DND-41 (cell line): Measurements from ENCODE around the gene CCN5.

Source experiments
- ATAC-seq: fragments of 200-7000 bp; cut with Tn5 transposase; 3 replicates; pipeline ENCODE4 v1.9.1; 2021; ENCODE audit warnings: low read depth; ENCODE audit not compliant: insufficient read depth
- DNase-seq: peaks from one replicate; pipeline ENCODE4 v3.0.0-alpha.2; 2020
- H2AFZ ChIP-seq: 2 replicates; pipeline ENCODE4 v1.6.0; 2012; ENCODE audit warnings: low read depth, low read length
- H3K27ac ChIP-seq: 2 replicates; pipeline ENCODE4 v1.5.1; 2012; ENCODE audit warnings: low read length, inconsistent platforms
- H3K27me3 ChIP-seq: fragments of 200-600 bp; sonication (generic); 2 replicates; pipeline ENCODE4 v1.6.0; 2012; ENCODE audit warnings: low read length, mild to moderate bottlenecking, inconsistent platforms; ENCODE audit not compliant: insufficient read depth, poor library complexity
- H3K36me3 ChIP-seq: 2 replicates; pipeline ENCODE4 v1.5.1; 2012; ENCODE audit warnings: low read length, inconsistent platforms; ENCODE audit not compliant: insufficient read depth
- H3K4me1 ChIP-seq: 2 replicates; pipeline ENCODE4 v1.5.1; 2012; ENCODE audit warnings: mild to moderate bottlenecking, low read length; ENCODE audit not compliant: insufficient read depth
- H3K4me2 ChIP-seq: 2 replicates; pipeline ENCODE4 v1.6.0; 2012; ENCODE audit warnings: mild to moderate bottlenecking, moderate library complexity, low read length, inconsistent platforms; ENCODE audit not compliant: insufficient read depth
- H3K4me3 ChIP-seq, 2 experiments: fragments of 200-600 bp in 1 of 2; shearing (Covaris generic) in 1 of 2; 2 replicates each; pipeline ENCODE4 v1.5.1; 2012 to 2016; ENCODE audit warnings: inconsistent platforms in 2 of 2, low read length in 2 of 2, mild to moderate bottlenecking in 2 of 2, low read depth in 1 of 2, moderate library complexity in 1 of 2
- H3K79me2 ChIP-seq: 2 replicates; pipeline ENCODE4 v1.6.0; 2012; ENCODE audit warnings: low read length, inconsistent platforms; ENCODE audit not compliant: insufficient read depth
- H3K9ac ChIP-seq: 2 replicates; pipeline ENCODE4 v1.6.0; 2012; ENCODE audit warnings: low read depth, mild to moderate bottlenecking, inconsistent platforms, low read length, moderate library complexity
- H3K9me3 ChIP-seq: 2 replicates; pipeline ENCODE4 v1.5.1; 2012; ENCODE audit warnings: low read length, moderate library complexity, mild to moderate bottlenecking, inconsistent platforms; ENCODE audit not compliant: insufficient read depth, severe bottlenecking
- H4K20me1 ChIP-seq: 2 replicates; pipeline ENCODE4 v1.6.0; 2012; ENCODE audit warnings: low read length; ENCODE audit not compliant: insufficient read depth
- CTCF ChIP-seq: IDR thresholded peaks from 2 replicates; pipeline ENCODE4 v1.5.1; 2012; ENCODE audit warnings: borderline replicate concordance, low read length, moderate library complexity, mild to moderate bottlenecking; ENCODE audit not compliant: poor library complexity, severe bottlenecking; ENCODE audit errors: extremely low read depth
- EZH2 ChIP-seq: IDR thresholded peaks from 3 replicates; pipeline ENCODE4 v1.6.1; 2012; ENCODE audit warnings: borderline replicate concordance, low read depth, mild to moderate bottlenecking, moderate library complexity, low read length, inconsistent platforms; ENCODE audit not compliant: severe bottlenecking

The CCN5 gene

GRCh38 chr20:44721785-44722054, 6.6 kb downstream of the CCN5 start:
- DNase-seq (no peak), ATAC-seq (no peak)
- H3K9ac ChIP-seq: no peak overlapping the region
- TF ChIP-seq CTCF (no peak), EZH2 (no peak)
- H3K9me3 ChIP-seq: no peaks in the 10 kb centered on the region
- H3K4me2 ChIP-seq: no peak overlapping the region
- H3K79me2 ChIP-seq: no peaks in the 10 kb centered on the region
- no peaks in the 10 kb centered on the region for H3K4me1 ChIP-seq
- H2AFZ ChIP-seq: no peak overlapping the region
- H3K27ac ChIP-seq: no peak overlapping the region
- H3K36me3 ChIP-seq: no peaks in the 10 kb centered on the region
- no peaks in the 10 kb centered on the region for H3K27me3 ChIP-seq
- no peak overlapping the region for H3K4me3 ChIP-seq
- no peaks in the 10 kb centered on the region; the same call in 1 of the 2 replicates for H4K20me1 ChIP-seq

- H3K79me2 ChIP-seq: no peaks in the 10 kb centered on the region
- TF ChIP-seq CTCF: no peak
- TF ChIP-seq EZH2: no peak
- no peaks in the 10 kb centered on the region for H3K4me1 ChIP-seq
- no peaks in the 10 kb centered on the region for H4K20me1 ChIP-seq
- no peaks in the 10 kb centered on the region for H3K36me3 ChIP-seq
- H3K4me3 ChIP-seq: no peak overlapping the region
- no peak overlapping the region for H3K27ac ChIP-seq
- no peak for DNase-seq
- no peak overlapping the region for H3K9ac ChIP-seq
- H3K4me2 ChIP-seq: no peak overlapping the region
- H3K27me3 ChIP-seq: no peaks in the 10 kb centered on the region
- ATAC-seq: no peak
- no peak overlapping the region for H2AFZ ChIP-seq
- H3K9me3 ChIP-seq: no peaks in the 10 kb centered on the region
Measured at GRCh38 chr20:44722990-44723389, 7.8 kb downstream of the CCN5 start.

- Histone ChIP-seq H3K4me2 (no peak overlapping the region), H3K79me2 (no peaks in the 10 kb centered on the region), H2AFZ (no peak overlapping the region), H4K20me1 (no peaks in the 10 kb centered on the region), H3K4me3 (no peak overlapping the region), H3K27me3 (no peaks in the 10 kb centered on the region), H3K9ac (no peak overlapping the region), H3K36me3 (no peaks in the 10 kb centered on the region), H3K27ac (no peak overlapping the region), H3K9me3 (no peaks in the 10 kb centered on the region), H3K4me1 (no peaks in the 10 kb centered on the region)
- no peak for DNase-seq
- no peak for ATAC-seq
- no peak for TF ChIP-seq CTCF
- TF ChIP-seq EZH2: no peak
Measured at GRCh38 chr20:44723391-44723790, 8.2 kb downstream of the CCN5 start.

DNA sequence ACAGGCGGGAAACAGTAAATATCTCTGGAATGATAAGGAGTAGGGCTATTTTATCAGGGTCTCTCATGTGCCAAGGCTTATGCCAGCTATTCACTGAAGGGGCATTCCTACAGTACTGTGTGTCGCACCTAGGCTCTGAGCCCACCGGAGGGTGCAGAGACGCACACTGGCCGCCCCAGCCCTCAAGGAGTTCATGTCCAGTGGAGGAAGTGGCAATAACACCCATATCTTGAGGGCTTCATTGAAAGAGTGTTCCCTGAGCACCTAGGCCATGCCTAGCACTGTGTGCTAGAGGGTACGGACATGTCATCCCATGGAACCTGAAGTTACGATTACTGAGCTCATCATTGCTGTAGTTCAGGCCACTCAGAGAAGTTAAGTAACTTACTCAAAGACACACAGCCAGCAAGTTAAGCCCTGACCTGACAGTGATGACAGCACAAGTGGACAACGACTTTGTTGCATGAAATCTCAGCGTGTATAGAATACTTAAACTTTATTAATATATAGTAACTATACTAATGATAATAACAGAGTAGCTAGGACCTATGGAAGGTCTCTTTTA, 8.7 kb downstream of the CCN5 start:
- Histone ChIP-seq H2AFZ (no peak overlapping the region), H3K79me2 (no peaks in the 10 kb centered on the region), H3K4me2 (no peak overlapping the region), H3K4me3 (no peak overlapping the region), H3K4me1 (no peaks in the 10 kb centered on the region), H3K9me3 (no peaks in the 10 kb centered on the region), H3K27ac (no peak overlapping the region), H3K27me3 (no peaks in the 10 kb centered on the region), H3K9ac (no peak overlapping the region), H3K36me3 (no peaks in the 10 kb centered on the region), H4K20me1 (no peaks in the 10 kb centered on the region)
- ATAC-seq (no peak), DNase-seq (no peak)
- TF ChIP-seq EZH2 (no peak), CTCF (no peak)
